Measurements from ENCODE around the gene CRYL1.

- no peak for TF ChIP-seq CTCF (IDR thresholded peaks at IDR 0.05)
- no peak for TF ChIP-seq POLR2A (IDR thresholded peaks at IDR 0.05)
- no peak for TF ChIP-seq POLR2AphosphoS5 (IDR thresholded peaks at IDR 0.05)
- TF ChIP-seq EP300 (IDR thresholded peaks at IDR 0.05): no peak
Observed at GRCh38 chr13:20526664-20527063, 1.0 kb upstream of the CRYL1 start.

All from sigmoid colon (tissue), 4 donors.